Sciatic nerve (tissue), 2 donors: ENCODE results near the gene NFS1. TPM values are rescaled to one million over a fixed set of nuclear protein-coding genes. Genes with fewer than 3 reads are reported as not detected.

Experiments used
- ATAC-seq: fragments of 200-7000 bp; cut with Tn5 transposase; one replicate; pipeline ENCODE4 v1.9.1; 2020; ENCODE audit warnings: mild to moderate bottlenecking, moderate library complexity
- DNase-seq: peaks from one replicate; pipeline ENCODE4 v3.0.0-alpha.2; 2020; ENCODE audit warnings: low spot score
- intact Hi-C: fragments of 100-400 bp; cut with DNase I; formaldehyde crosslinking; loops from one replicate; pipeline ENCODE4 v1.14.2; 2022
- total RNA-seq: library from RNA; stranded (reverse); fragmentation: NEBNext Ultra II Directional; extraction: Animal tissue kit (Norgen Biotek cat#: 25700); gene quantifications from one replicate; pipeline ENCODE4 v1.2.1, GENCODE V29; 2021
- donor health status: DM: no; HTN: no; CAD: no.
- donor health status: DM: no; HTN: no; CAD: no.

NFS1 gene
- total RNA-seq, 1 donor from 2014 or later, result 26.7 TPM

GRCh38 chr20:35654415-35654814 is 44.7 kb downstream of the NFS1 start:
- intact Hi-C loops, result no loop called here
- DNase-seq, result no peak
- ATAC-seq, result no peak

GRCh38 chr20:35653893-35654292 is 45.3 kb downstream of the NFS1 start:
- DNase-seq, result no peak
- intact Hi-C loops, result no loop called here
- no peak for ATAC-seq

GRCh38 chr20:35653430-35653734 is 45.8 kb downstream of the NFS1 start:
- intact Hi-C loops, result no loop called here
- DNase-seq, result no peak
- no peak for ATAC-seq

GRCh38 chr20:35652641-35653429 is 46.3 kb downstream of the NFS1 start:
- no peak for ATAC-seq

GRCh38 chr20:35651958-35652357 is 47.2 kb downstream of the NFS1 start:
- intact Hi-C loops, result no loop called here
- no peak for ATAC-seq
- DNase-seq, result no peak

More at GRCh38 chr20:35652641-35653429, 46.3 kb downstream of the NFS1 start:
- DNase-seq, result no peak
- intact Hi-C loops, result no loop called here

- DNase-seq (no peak), ATAC-seq (no peak)
- intact Hi-C loops, result no loop called here
These were observed 48.5 kb downstream of the NFS1 start for GRCh38 chr20:35650632-35651031.

- intact Hi-C loops, result no loop called here
These were observed 50.3 kb downstream of the NFS1 start for GRCh38 chr20:35648836-35649235.

GRCh38 chr20:35644806-35645205 is 54.3 kb downstream of the NFS1 start:
- ATAC-seq (no peak), DNase-seq (no peak)
- intact Hi-C loops, result loop anchor here (1.0 kb wide), 1 partner anchor 40 kb away; no protein-coding TSS in a partner anchor

More at GRCh38 chr20:35648836-35649235, 50.3 kb downstream of the NFS1 start:
- DNase-seq, result no peak
- ATAC-seq, result no peak

- intact Hi-C loops, result no loop called here
- DNase-seq (no peak), ATAC-seq (no peak)
These were observed 56.1 kb downstream of the NFS1 start for GRCh38 chr20:35643045-35643444.

GRCh38 chr20:35641743-35642142 is 57.4 kb downstream of the NFS1 start:
- intact Hi-C loops, result no loop called here
- ATAC-seq (no peak), DNase-seq (no peak)

GRCh38 chr20:35640724-35641123 is 58.4 kb downstream of the NFS1 start:
- intact Hi-C loops, result no loop called here
- ATAC-seq (no peak), DNase-seq (no peak)

- DNase-seq (no peak), ATAC-seq (no peak)
- intact Hi-C loops, result no loop called here
These were observed 60.4 kb downstream of the NFS1 start for GRCh38 chr20:35638751-35639150.

- ATAC-seq (no peak), DNase-seq (no peak)
- intact Hi-C loops, result no loop called here
These were observed 61.9 kb downstream of the NFS1 start for GRCh38 chr20:35637276-35637675.

- intact Hi-C loops, result no loop called here
- DNase-seq (no peak), ATAC-seq (no peak)
These were observed 63.1 kb downstream of the NFS1 start for GRCh38 chr20:35636095-35636494.

- ATAC-seq, result no peak
- no peak for DNase-seq
- intact Hi-C loops, result no loop called here
These were observed 63.5 kb downstream of the NFS1 start for GRCh38 chr20:35635652-35636051.

- no peak for ATAC-seq
- no peak for DNase-seq
- intact Hi-C loops, result no loop called here
These were observed 66.5 kb downstream of the NFS1 start for GRCh38 chr20:35632539-35633115.

- intact Hi-C loops, result no loop called here
- peak; percentile 38 for DNase-seq
- no peak for ATAC-seq
These were observed 68.5 kb downstream of the NFS1 start for GRCh38 chr20:35630636-35631035.

- DNase-seq (peak; percentile 15), ATAC-seq (peak; percentile 41)
- intact Hi-C loops, result no loop called here
These were observed 69.6 kb downstream of the NFS1 start for GRCh38 chr20:35629427-35630145.

- intact Hi-C loops, result no loop called here
- peak; percentile 21 for DNase-seq
- ATAC-seq, result no peak
These were observed 72.0 kb downstream of the NFS1 start for GRCh38 chr20:35627121-35627520.

- DNase-seq (peak; percentile 25), ATAC-seq (no peak)
- intact Hi-C loops, result no loop called here
These were observed 72.7 kb downstream of the NFS1 start for GRCh38 chr20:35626386-35627001.
